Caco-2 (cell line): ENCODE data around the gene UBR4. TPM values are rescaled to one million over a fixed set of nuclear protein-coding genes. Genes with fewer than 3 reads are reported as not detected.

Experiments used
- BruUV-seq: library from RNA; stranded (reverse); fragments of 400-500 nt; replicated peaks from 2 replicates; lab custom pipeline; 2021; lab: Mats Ljungman, UMichigan
- CTCF ChIA-PET: fragments of 300-600 bp; sonication (Branson Sonifier 250); formaldehyde crosslinking; loops from one replicate; lab custom pipeline; 2022; ENCODE audit warnings: antibody characterized with exemption; lab: Charles Lee
- POLR2A ChIA-PET: fragments of 300-600 bp; sonication (Branson Sonifier 250); formaldehyde crosslinking; loops from one replicate; lab custom pipeline; 2022; ENCODE audit warnings: antibody characterized with exemption; lab: Charles Lee
- DNase-seq, 2 experiments: peaks; one replicate each; pipeline versions ENCODE4 v3.0.0 to v3.0.0-alpha.2; 2020 to 2022
- H3K27me3 ChIP-seq: replicated peaks from 2 replicates; pipeline ENCODE4 v1.6.0; 2011; ENCODE audit warnings: low read length; ENCODE audit not compliant: control insufficient read depth, insufficient read depth
- H3K36me3 ChIP-seq: 2 replicates; pipeline ENCODE4 v1.5.1; 2011; ENCODE audit warnings: low read length; ENCODE audit not compliant: control insufficient read depth, insufficient read depth
- H3K4me1 ChIP-seq: fragments of 250-450 bp; sonication (Bioruptor Pico); 2 replicates; pipeline ENCODE4 v1.5.1; 2020; ENCODE audit warnings: mild to moderate bottlenecking
- H3K4me3 ChIP-seq: 2 replicates; pipeline ENCODE4 v1.5.1; 2011; ENCODE audit warnings: low read depth, mild to moderate bottlenecking, control low read depth, low read length
- H3K9me3 ChIP-seq: fragments of 250-450 bp; sonication (Bioruptor Pico); 2 replicates; pipeline ENCODE4 v1.5.1; 2020; ENCODE audit warnings: mild to moderate bottlenecking, moderate library complexity
- H3K27ac Mint-ChIP-seq: one replicate; pipeline ENCODE4 v1.8.0; 2022; ENCODE audit warnings: mixed read lengths; ENCODE audit not compliant: unreplicated experiment
- H3K27me3 Mint-ChIP-seq: one replicate; pipeline ENCODE4 v1.8.0; 2022; ENCODE audit warnings: mixed read lengths; ENCODE audit not compliant: insufficient read depth, unreplicated experiment
- H3K36me3 Mint-ChIP-seq: one replicate; pipeline ENCODE4 v1.8.0; 2022; ENCODE audit warnings: mild to moderate bottlenecking, mixed read lengths; ENCODE audit not compliant: insufficient read depth, unreplicated experiment
- H3K4me1 Mint-ChIP-seq: one replicate; pipeline ENCODE4 v1.8.0; 2022; ENCODE audit warnings: low read depth, mixed read lengths; ENCODE audit not compliant: unreplicated experiment
- H3K4me3 Mint-ChIP-seq: one replicate; pipeline ENCODE4 v1.8.0; 2022; ENCODE audit warnings: mild to moderate bottlenecking, moderate library complexity, mixed read lengths; ENCODE audit not compliant: unreplicated experiment
- H3K9me3 Mint-ChIP-seq: one replicate; pipeline ENCODE4 v1.8.0; 2022; ENCODE audit warnings: mixed read lengths; ENCODE audit not compliant: unreplicated experiment
- intact Hi-C: fragments of 100-400 bp; cut with micrococcal nuclease; formaldehyde crosslinking; loops from one replicate; pipeline ENCODE4 v1.10.0; 2022; ENCODE audit not compliant: unreplicated experiment
- total RNA-seq: library from RNA; stranded (reverse); gene quantifications from 2 replicates; pipeline ENCODE4 v1.2.3, GENCODE V29; 2022
- TF ChIP-seq, protein P1 (sequence below), 2 experiments: fragments of 200-600 bp in 1 of 2; IDR thresholded peaks; 1 replicate in 1 of 2; 2 replicates in 1 of 2; pipeline versions ENCODE4 v1.5.1 to v1.8.0; 2011 to 2022; ENCODE audit warnings: antibody characterized with exemption in 1 of 2, control low read depth in 1 of 2, inconsistent platforms in 1 of 2, low read depth in 1 of 2, low read length in 1 of 2, mild to moderate bottlenecking in 1 of 2, moderate library complexity in 1 of 2; ENCODE audit not compliant: insufficient read depth in 1 of 2, severe bottlenecking in 1 of 2, unreplicated experiment in 1 of 2

The UBR4 gene
- total RNA-seq, 1 experiment from 2014 or later = 317 TPM

- ChIA-PET POLR2A (no interaction called here), CTCF (no interaction called here)
- H3K9me3 ChIP-seq = no peaks in the 10 kb centered on the region
- H3K27me3 ChIP-seq = no peaks in the 10 kb centered on the region
- no peak overlapping the region for H3K4me3 ChIP-seq
- no peaks in the 10 kb centered on the region for H3K4me1 ChIP-seq
- no peak overlapping the region for H3K27ac Mint-ChIP-seq
- no peaks in the 10 kb centered on the region for H3K27me3 Mint-ChIP-seq
- no peak for DNase-seq
- peaks cover 90% of the 10 kb centered on the region for H3K36me3 Mint-ChIP-seq
- intact Hi-C loops = no loop called here
- TF ChIP-seq, protein P1, sequence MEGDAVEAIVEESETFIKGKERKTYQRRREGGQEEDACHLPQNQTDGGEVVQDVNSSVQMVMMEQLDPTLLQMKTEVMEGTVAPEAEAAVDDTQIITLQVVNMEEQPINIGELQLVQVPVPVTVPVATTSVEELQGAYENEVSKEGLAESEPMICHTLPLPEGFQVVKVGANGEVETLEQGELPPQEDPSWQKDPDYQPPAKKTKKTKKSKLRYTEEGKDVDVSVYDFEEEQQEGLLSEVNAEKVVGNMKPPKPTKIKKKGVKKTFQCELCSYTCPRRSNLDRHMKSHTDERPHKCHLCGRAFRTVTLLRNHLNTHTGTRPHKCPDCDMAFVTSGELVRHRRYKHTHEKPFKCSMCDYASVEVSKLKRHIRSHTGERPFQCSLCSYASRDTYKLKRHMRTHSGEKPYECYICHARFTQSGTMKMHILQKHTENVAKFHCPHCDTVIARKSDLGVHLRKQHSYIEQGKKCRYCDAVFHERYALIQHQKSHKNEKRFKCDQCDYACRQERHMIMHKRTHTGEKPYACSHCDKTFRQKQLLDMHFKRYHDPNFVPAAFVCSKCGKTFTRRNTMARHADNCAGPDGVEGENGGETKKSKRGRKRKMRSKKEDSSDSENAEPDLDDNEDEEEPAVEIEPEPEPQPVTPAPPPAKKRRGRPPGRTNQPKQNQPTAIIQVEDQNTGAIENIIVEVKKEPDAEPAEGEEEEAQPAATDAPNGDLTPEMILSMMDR (IDR thresholded peaks at IDR 0.05; ENCODE audit: insufficient read depth in 1 of 2, low read depth in 1 of 2, low read length in 1 of 2, severe bottlenecking in 1 of 2, unreplicated experiment in 1 of 2) = no peak
- H3K9me3 Mint-ChIP-seq = no peaks in the 10 kb centered on the region
- no TSS peak for BruUV-seq
- no peak overlapping the region for H3K4me3 Mint-ChIP-seq
- H3K4me1 Mint-ChIP-seq = no peaks in the 10 kb centered on the region
- H3K36me3 ChIP-seq = no peaks in the 10 kb centered on the region; the same call in 1 of the 2 replicates
Measured at GRCh38 chr1:19109545-19109944, 100.5 kb downstream of the UBR4 start.

DNA sequence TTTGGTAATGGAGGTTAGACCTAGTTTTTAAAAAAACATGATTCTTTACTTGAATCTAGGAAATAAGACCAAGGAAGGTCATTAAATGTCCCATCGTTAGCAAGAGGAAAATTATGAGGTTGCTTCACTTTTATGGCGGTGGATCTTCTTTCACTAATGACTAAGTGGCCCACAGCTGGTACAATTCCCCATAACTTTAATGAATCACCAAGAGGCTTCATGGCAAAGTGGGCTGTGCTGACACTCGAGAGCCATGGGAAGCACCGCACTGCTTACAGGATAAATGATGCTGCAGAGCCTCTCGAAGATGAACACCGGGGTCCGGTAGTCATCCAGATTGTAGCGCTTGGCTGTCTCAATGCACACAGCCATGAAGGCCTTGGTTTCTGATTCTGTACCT lies 108.8 kb downstream of the UBR4 start:
- ChIA-PET CTCF (interaction anchor here (1.1 kb wide), 1 partner anchor 12 kb away, joined by 3 read pairs; no protein-coding TSS in a partner anchor), POLR2A (no interaction called here)
- TF ChIP-seq, protein P1 (IDR thresholded peaks at IDR 0.05; ENCODE audit: insufficient read depth in 1 of 2, low read depth in 1 of 2, low read length in 1 of 2, severe bottlenecking in 1 of 2, unreplicated experiment in 1 of 2) = no peak
- Histone ChIP-seq H3K9me3 (no peaks in the 10 kb centered on the region), H3K4me3 (no peak overlapping the region), H3K4me1 (no peaks in the 10 kb centered on the region), H3K36me3 (no peaks in the 10 kb centered on the region; the same call in 1 of the 2 replicates), H3K27me3 (no peaks in the 10 kb centered on the region)
- Mint-ChIP-seq H3K4me3 (no peak overlapping the region), H3K36me3 (peaks cover 100% of the 10 kb centered on the region), H3K27ac (no peak overlapping the region), H3K27me3 (no peaks in the 10 kb centered on the region), H3K9me3 (no peaks in the 10 kb centered on the region), H3K4me1 (no peaks in the 10 kb centered on the region)
- no TSS peak for BruUV-seq
- no peak for DNase-seq
- intact Hi-C loops = no loop called here

- ChIA-PET POLR2A (no interaction called here), CTCF (no interaction called here)
- no peaks in the 10 kb centered on the region for H3K27me3 ChIP-seq
- intact Hi-C loops = no loop called here
- Mint-ChIP-seq H3K36me3 (peaks cover 100% of the 10 kb centered on the region), H3K4me1 (no peaks in the 10 kb centered on the region), H3K9me3 (no peaks in the 10 kb centered on the region), H3K4me3 (no peak overlapping the region), H3K27me3 (no peaks in the 10 kb centered on the region), H3K27ac (no peak overlapping the region)
- no peak for DNase-seq
- H3K9me3 ChIP-seq = no peaks in the 10 kb centered on the region
- H3K36me3 ChIP-seq = no peaks in the 10 kb centered on the region; the same call in 1 of the 2 replicates
- BruUV-seq = no TSS peak
- H3K4me1 ChIP-seq = no peaks in the 10 kb centered on the region
- no peak overlapping the region for H3K4me3 ChIP-seq
- TF ChIP-seq, protein P1 (IDR thresholded peaks at IDR 0.05; ENCODE audit: insufficient read depth in 1 of 2, low read depth in 1 of 2, low read length in 1 of 2, severe bottlenecking in 1 of 2, unreplicated experiment in 1 of 2) = no peak
Measured at GRCh38 chr1:19100028-19100427, 110.0 kb downstream of the UBR4 start.
